Measurements from ENCODE around the gene PITRM1.

The PITRM1 gene

GRCh38 chr10:3196482-3196881 is 23.9 kb upstream of the PITRM1 start:
- intact Hi-C loops (cut with DNase I; ENCODE audit: low total_unique reads): loop anchor here (5.0 kb wide), 1 partner anchor 1576 kb away; no protein-coding TSS in a partner anchor
- Histone ChIP-seq H3K27me3 (no peaks in the 10 kb centered on the region), H3K27ac (peak overlapping the region in 1 of 2 donors; percentile 20), H3K4me1 (peaks cover 0 to 22% (median 4%) of the 10 kb centered on the region in 4 donors), H3K4me3 (no peak overlapping the region), H3K36me3 (no peaks in the 10 kb centered on the region), H3K9me3 (no peaks in the 10 kb centered on the region)
- DNase-seq: no peak
- no peak for TF ChIP-seq CTCF (IDR thresholded peaks at IDR 0.05)

GRCh38 chr10:3195726-3196125 is 23.1 kb upstream of the PITRM1 start:
- DNase-seq: no peak
- H3K4me1 ChIP-seq: peaks cover 0 to 22% (median 4%) of the 10 kb centered on the region in 4 donors
- H3K27ac ChIP-seq: no peak overlapping the region
- TF ChIP-seq CTCF (IDR thresholded peaks at IDR 0.05): no peak
- H3K36me3 ChIP-seq: no peaks in the 10 kb centered on the region
- intact Hi-C loops (cut with DNase I; ENCODE audit: low total_unique reads): loop anchor here (5.0 kb wide), 1 partner anchor 1577 kb away; no protein-coding TSS in a partner anchor
- H3K9me3 ChIP-seq: no peaks in the 10 kb centered on the region
- no peak overlapping the region for H3K4me3 ChIP-seq
- no peaks in the 10 kb centered on the region for H3K27me3 ChIP-seq

GRCh38 chr10:3195286-3195685 is 22.7 kb upstream of the PITRM1 start:
- no peaks in the 10 kb centered on the region for H3K36me3 ChIP-seq
- H3K9me3 ChIP-seq: no peaks in the 10 kb centered on the region
- H3K27me3 ChIP-seq: no peaks in the 10 kb centered on the region
- H3K4me1 ChIP-seq: peaks cover 0 to 22% (median 4%) of the 10 kb centered on the region in 4 donors
- no peak for TF ChIP-seq CTCF (IDR thresholded peaks at IDR 0.05)
- intact Hi-C loops (cut with DNase I; ENCODE audit: low total_unique reads): loop anchor here (5.0 kb wide), 1 partner anchor 1577 kb away; no protein-coding TSS in a partner anchor
- DNase-seq: no peak
- no peak overlapping the region for H3K4me3 ChIP-seq
- H3K27ac ChIP-seq: no peak overlapping the region

- H3K4me3 ChIP-seq: no peak overlapping the region
- no peak overlapping the region for H3K27ac ChIP-seq
- intact Hi-C loops (cut with DNase I; ENCODE audit: low total_unique reads): loop anchor here (5.0 kb wide), 1 partner anchor 1577 kb away; no protein-coding TSS in a partner anchor
- H3K9me3 ChIP-seq: no peaks in the 10 kb centered on the region
- no peak for TF ChIP-seq CTCF (IDR thresholded peaks at IDR 0.05)
- no peaks in the 10 kb centered on the region for H3K36me3 ChIP-seq
- H3K4me1 ChIP-seq: peaks cover 0 to 22% (median 4%) of the 10 kb centered on the region in 4 donors
- DNase-seq: no peak
- H3K27me3 ChIP-seq: no peaks in the 10 kb centered on the region
Observed at GRCh38 chr10:3194871-3195270, 22.3 kb upstream of the PITRM1 start.

GRCh38 chr10:3193751-3194150 is 21.2 kb upstream of the PITRM1 start:
- H3K27me3 ChIP-seq: no peaks in the 10 kb centered on the region
- no peaks in the 10 kb centered on the region for H3K9me3 ChIP-seq
- no peak for TF ChIP-seq CTCF (IDR thresholded peaks at IDR 0.05)
- H3K27ac ChIP-seq: no peak overlapping the region
- H3K36me3 ChIP-seq: no peaks in the 10 kb centered on the region
- H3K4me3 ChIP-seq: no peak overlapping the region
- intact Hi-C loops (cut with DNase I; ENCODE audit: low total_unique reads): no loop called here
- no peak for DNase-seq
- peaks cover 0 to 22% (median 4%) of the 10 kb centered on the region in 4 donors for H3K4me1 ChIP-seq
